Esophagus (tissue), 2 donors: ENCODE measurements around the gene NCS1. TPM values are rescaled to one million over a fixed set of nuclear protein-coding genes. Genes with fewer than 3 reads are reported as not detected.

Experiments
- H3K27ac ChIP-seq, 2 donors: one replicate each; pipeline ENCODE4 v1.5.1; 2013; ENCODE audit warnings: low read depth in 2 of 2, mild to moderate bottlenecking in 2 of 2, inconsistent platforms in 1 of 2, low read length in 1 of 2, moderate library complexity in 1 of 2
- H3K27me3 ChIP-seq, 2 donors: one replicate each; pipeline ENCODE4 v1.6.1; 2013; ENCODE audit warnings: low read length in 2 of 2, control low read depth in 1 of 2, mild to moderate bottlenecking in 1 of 2; ENCODE audit not compliant: insufficient read depth in 2 of 2, control insufficient read depth in 1 of 2
- H3K36me3 ChIP-seq, 2 donors: one replicate each; pipeline ENCODE4 v1.6.1; 2013; ENCODE audit warnings: low read length in 1 of 2; ENCODE audit not compliant: control insufficient read depth in 2 of 2, insufficient read depth in 2 of 2
- H3K4me1 ChIP-seq, 2 donors: one replicate each; pipeline ENCODE4 v1.6.1; 2013; ENCODE audit warnings: low read length in 1 of 2; ENCODE audit not compliant: control insufficient read depth in 2 of 2, insufficient read depth in 2 of 2
- H3K4me3 ChIP-seq, 2 donors: one replicate each; pipeline ENCODE4 v1.5.1; 2013; ENCODE audit warnings: low read length in 2 of 2, mild to moderate bottlenecking in 2 of 2, low read depth in 1 of 2, moderate library complexity in 1 of 2
- H3K9me3 ChIP-seq, 2 donors: one replicate each; pipeline ENCODE4 v1.6.1; 2013; ENCODE audit warnings: mild to moderate bottlenecking in 2 of 2, low read depth in 1 of 2, low read length in 1 of 2, moderate library complexity in 1 of 2; ENCODE audit not compliant: control insufficient read depth in 2 of 2, insufficient read depth in 1 of 2
- WGBS, 2 donors: extraction: QIAGEN DNeasy Blood & Tissue Kit; methylation state at CpG; one replicate each; pipeline ENCODE4 v1.1.7; 2013; 5-methylcytosine and 5-hydroxymethylcytosine counted together
- polyA plus RNA-seq, 2 donors: library from polyadenylated mRNA; stranded (reverse); fragments of 200-250 nt; gene quantifications; one replicate each; pipeline ENCODE4 v1.2.3, GENCODE V29; 2013
- donor health status: healthy with polysubstance abuse.
- donor health status: Bipolar disorder and iron deficiency.

The NCS1 gene
- 10 to 100 TPM; 12.8 to 16.4 TPM for polyA plus RNA-seq

DNA sequence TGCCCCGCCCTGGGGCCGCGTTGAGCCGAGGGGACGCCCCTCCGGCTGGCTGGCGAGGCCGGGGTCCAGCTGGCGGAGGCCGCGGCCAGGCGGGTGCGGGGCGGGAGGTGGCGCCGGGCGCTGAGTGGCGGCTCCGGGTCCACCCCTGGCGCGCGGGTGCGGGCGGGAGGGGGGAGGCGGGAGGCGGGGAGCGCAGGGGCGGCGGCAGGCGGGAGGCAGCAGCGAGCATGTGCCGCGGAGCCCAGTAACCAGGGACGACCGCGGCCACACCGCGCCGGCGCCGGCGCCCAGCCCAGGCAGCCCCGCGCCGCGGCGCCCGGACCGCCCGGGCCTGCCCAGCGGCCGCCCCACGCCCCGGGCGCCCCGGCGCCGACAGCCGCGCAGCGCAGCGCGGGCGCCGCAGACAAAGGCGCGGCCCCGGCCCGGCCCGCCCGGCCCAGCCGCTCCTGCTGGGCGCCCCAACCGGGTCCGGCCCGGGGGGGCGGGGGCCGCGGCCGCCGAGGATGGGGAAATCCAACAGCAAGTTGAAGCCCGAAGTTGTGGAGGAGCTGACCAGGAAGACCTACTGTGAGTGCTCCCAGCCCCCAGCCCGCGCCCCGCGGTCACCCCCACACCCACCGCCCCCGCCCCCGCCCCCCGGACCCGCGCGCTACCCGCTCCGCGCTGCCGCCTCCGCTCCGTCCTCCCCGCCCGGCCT, at the start of gene NCS1:
Gene NCS1 (plus strand): TSS at position 244 of the 697 bp plus-strand sequence. CDS start 260 bp downstream, at position 504.
- peak within 1 kb of the TSS; percentile 49 to 62 for H3K4me3 ChIP-seq
- 0 to 1% methylated on average over 28 to 98 of the region's 101 CpGs for WGBS, 2 donors
- H3K9me3 ChIP-seq = no peaks in the 10 kb centered on the region
- peaks cover 0 to 4% of the 10 kb centered on the region in 2 donors for H3K36me3 ChIP-seq
- no peaks in the 10 kb centered on the region for H3K27me3 ChIP-seq
- H3K27ac ChIP-seq = peak within 1 kb of the TSS; percentile 52 to 89
- H3K4me1 ChIP-seq = peaks cover 2 to 12% of the 10 kb centered on the region in 2 donors

DNA sequence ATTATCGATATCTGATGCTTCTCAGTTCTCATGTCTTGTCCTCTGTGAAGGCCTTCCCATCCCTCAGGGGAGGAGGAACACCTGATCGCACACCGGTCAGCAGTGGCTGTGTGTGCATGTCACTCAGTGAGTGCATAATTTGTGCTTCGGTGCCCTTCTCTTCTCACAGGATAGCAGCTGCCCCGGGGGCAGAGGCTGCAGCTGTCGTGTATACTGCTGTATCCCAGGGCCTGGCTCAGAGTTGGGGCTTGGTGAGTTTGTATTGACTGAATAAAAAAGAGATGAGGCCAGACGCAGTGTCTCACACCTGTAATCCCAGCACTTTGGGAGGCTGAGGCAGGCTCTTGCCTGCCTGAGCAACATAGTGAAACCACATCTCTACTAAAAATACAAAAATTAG, 49.7 kb upstream of the NCS1 start:
- Histone ChIP-seq H3K4me3 (no peak overlapping the region), H3K27ac (no peak overlapping the region), H3K9me3 (no peaks in the 10 kb centered on the region), H3K27me3 (no peaks in the 10 kb centered on the region), H3K4me1 (peaks cover 0 to 11% of the 10 kb centered on the region in 2 donors), H3K36me3 (peaks cover 0 to 13% of the 10 kb centered on the region in 2 donors)
- 80 to 83% methylated on average over 7 of the region's 7 CpGs for WGBS, 2 donors

DNA sequence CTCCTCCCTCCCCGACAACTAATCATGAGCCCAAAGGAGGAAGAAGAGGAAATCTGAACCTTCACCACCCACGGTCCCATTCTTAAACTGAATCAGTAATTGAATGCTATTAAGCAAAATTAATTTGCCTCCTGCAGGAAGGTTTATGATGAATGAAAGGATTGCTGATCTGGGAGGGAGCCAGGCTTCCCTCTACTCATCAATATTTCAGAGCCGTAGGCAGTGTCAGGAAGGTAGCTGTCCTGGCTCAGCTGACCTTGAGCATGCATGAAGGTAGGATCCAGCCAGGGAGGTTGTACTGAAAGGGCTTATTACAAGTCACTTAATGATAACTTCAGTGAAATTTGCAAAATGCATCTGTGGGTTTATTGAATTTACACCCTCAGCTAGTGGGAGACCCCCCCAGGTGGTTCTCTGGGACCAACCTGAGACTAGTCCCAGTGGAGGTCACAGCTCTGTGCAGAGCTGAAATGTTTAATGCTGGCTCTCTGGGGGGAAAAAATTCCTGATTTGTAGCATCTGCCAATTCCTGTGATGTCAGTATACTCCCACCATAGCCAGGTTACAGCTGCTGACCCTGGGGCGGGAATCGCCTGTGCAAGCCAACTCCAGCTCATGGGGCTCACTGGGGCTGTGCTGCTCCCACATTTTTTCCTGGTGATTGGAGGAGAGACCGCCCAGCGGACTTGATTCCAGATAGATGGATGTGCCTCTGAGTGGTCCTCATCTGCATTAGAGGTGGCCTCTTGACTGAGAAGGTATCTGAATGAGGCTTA, 47.9 kb upstream of the NCS1 start:
- Histone ChIP-seq H3K4me3 (no peak overlapping the region), H3K36me3 (peaks cover 0 to 15% of the 10 kb centered on the region in 2 donors), H3K9me3 (no peaks in the 10 kb centered on the region), H3K27me3 (no peaks in the 10 kb centered on the region), H3K4me1 (no peaks in the 10 kb centered on the region), H3K27ac (no peak overlapping the region)
- WGBS, 2 donors = 72 to 77% methylated on average over 7 of the region's 7 CpGs

DNA sequence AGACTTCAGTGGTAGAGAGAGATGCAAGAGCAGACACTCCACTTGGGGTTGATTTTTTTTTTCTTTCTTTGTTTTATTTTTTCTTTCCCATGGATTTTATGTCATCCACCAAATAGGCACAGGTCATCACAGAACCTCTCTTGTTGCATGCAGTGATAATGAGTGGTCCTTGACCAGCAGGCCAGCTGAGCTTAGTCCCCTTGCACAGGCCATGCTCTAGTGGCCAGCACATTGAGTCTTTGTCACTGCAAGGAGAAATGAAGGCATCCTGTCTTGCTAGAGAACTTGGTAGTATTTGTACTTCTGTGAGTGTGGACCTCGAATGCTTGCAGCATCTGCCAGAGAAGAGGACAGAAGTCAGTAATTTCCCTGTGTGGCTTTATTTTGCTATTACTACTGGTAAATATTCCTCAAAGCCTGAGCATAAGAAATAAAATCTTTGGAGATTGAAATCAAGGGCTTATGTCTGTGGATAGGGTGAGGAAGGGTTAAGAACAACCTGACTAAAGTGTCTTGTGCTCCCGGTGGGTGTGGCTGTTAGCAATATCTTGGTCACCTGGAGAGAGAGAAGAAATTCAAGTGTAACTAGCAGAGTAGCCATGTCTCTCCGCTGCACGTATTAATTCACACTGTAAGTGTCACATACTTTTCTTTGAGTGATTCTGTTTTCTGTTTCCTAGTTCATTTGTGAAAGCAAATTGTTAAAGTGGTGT, 45.3 kb upstream of the NCS1 start:
- peak overlapping the region; percentile 48 to 52 for H3K27ac ChIP-seq
- no peaks in the 10 kb centered on the region for H3K4me1 ChIP-seq
- H3K4me3 ChIP-seq = no peak overlapping the region
- WGBS, 2 donors = 46 to 55% methylated on average over 4 of the region's 4 CpGs
- peaks cover 0 to 21% of the 10 kb centered on the region in 2 donors for H3K36me3 ChIP-seq
- no peaks in the 10 kb centered on the region for H3K27me3 ChIP-seq
- H3K9me3 ChIP-seq = no peaks in the 10 kb centered on the region

DNA sequence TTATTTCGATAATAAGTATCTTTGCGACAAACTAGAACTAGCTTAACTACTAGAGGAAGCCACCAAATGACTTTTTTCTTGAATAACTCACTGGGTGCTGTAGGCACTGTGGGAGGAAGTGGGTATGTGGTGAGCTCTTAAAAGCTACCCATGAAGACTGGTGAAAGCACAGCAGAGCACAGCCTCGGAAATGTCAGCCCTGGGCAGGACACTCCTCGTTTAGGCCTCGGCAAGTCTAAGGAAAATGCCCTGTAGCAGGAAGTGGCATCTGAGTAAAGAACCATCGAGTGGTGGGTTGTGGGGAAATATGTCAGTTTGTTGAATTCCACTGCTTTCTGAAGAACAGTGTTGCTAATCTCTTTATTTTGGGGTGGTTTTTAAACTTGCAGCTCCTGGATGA, 44.0 kb upstream of the NCS1 start:
- peak overlapping the region; percentile 54 to 72 for H3K27ac ChIP-seq
- no peaks in the 10 kb centered on the region for H3K27me3 ChIP-seq
- H3K9me3 ChIP-seq = no peaks in the 10 kb centered on the region
- no peaks in the 10 kb centered on the region for H3K4me1 ChIP-seq
- 76 to 78% methylated on average over 6 of the region's 6 CpGs for WGBS, 2 donors
- H3K36me3 ChIP-seq = peaks cover 0 to 17% of the 10 kb centered on the region in 2 donors
- H3K4me3 ChIP-seq = peak overlapping the region in 1 of 2 donors; percentile 6

DNA sequence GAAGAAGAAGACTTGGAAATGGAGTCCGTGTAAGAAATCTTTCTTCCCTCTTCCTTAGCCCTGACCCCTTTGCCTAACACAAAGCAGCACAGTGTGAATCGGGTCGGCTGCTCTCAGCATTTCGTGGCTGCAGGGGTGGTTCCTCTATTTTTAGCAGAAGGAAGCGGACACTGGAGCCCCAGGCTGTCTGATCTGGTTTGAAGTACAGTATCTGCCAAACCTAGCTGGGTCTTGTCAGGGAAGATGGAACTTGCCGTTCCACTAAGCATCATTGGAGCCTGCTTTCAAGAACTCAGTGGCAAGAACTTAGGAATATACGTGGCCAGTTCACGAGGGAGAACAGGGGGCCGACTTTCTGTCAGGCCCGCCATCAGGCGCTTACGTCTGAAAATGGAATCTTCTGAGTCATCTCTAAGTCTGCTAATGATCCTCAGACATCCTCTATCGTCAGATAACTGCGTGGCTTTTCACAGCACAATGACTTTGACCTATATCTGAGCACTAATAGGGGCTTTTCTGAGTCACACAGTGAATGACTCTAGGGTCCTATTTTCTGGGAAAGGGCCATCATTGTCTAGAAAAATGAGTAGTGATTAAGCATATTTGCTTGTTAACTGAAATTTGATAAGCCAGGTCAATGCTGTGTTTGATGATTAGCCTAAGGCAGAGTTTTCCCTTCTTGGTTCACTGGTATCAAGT, 43.3 kb upstream of the NCS1 start:
- Histone ChIP-seq H3K36me3 (peaks cover 0 to 17% of the 10 kb centered on the region in 2 donors), H3K27me3 (no peaks in the 10 kb centered on the region), H3K4me3 (no peak overlapping the region), H3K4me1 (no peaks in the 10 kb centered on the region), H3K9me3 (no peaks in the 10 kb centered on the region), H3K27ac (peak overlapping the region; percentile 54 to 75)
- WGBS, 2 donors = 52 to 53% methylated on average over 14 of the region's 14 CpGs

DNA sequence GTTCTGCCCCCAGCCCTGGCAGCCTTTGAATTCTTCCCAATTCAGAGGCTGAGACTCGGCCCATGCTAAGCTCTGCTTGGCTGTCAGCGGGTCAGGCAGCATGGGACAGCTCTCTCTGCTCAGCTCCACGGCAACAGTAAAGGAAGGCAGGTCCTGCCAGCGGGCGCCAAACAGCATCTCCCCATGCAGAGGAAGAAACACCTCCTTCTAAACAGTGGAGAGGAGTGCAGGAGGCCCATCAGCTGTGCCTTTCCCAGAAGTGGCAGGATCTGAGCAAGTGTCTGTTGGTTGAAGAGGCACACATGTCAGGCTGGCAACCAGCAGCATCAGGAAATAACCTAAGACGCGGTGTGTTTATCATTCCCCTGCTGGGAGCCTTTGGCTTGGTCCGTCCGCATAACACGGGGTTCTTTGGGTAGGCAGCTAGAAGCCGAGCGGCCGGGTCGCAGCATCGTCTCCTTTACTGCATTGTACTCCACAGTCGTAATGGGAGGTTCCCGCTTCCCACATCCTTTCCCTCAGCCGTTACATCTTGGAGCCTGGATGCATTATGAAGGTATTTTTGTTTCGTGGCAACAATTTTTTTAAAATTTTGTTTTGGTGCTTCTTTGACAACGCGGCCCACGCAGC, 42.7 kb upstream of the NCS1 start:
- 75 to 82% methylated on average over 22 of the region's 22 CpGs for WGBS, 2 donors
- Histone ChIP-seq H3K36me3 (peaks cover 0 to 17% of the 10 kb centered on the region in 2 donors), H3K4me1 (no peaks in the 10 kb centered on the region), H3K4me3 (no peak overlapping the region), H3K27ac (peak overlapping the region; percentile 54 to 75), H3K9me3 (no peaks in the 10 kb centered on the region), H3K27me3 (no peaks in the 10 kb centered on the region)

DNA sequence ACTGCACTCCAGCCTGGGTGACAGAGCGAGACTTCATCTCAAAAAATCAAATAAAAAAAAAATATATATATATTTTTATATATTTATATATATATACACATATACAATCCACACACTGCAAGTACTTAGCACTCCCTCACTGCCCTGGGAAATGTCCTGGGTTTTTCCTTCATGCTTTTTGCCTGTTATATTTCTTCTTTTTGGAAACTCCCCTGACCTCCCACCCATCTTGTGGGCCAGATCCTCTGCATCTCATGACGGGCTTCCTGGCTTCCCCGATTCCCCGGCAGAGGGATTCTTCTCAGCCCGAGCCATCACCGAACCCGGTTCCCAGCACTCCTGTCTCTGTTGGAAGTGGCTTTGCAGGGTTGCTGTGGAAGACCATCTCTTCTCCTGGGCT, 39.5 kb upstream of the NCS1 start:
- peaks cover 3 to 23% of the 10 kb centered on the region in 2 donors for H3K36me3 ChIP-seq
- 88 to 96% methylated on average over 7 of the region's 7 CpGs for WGBS, 2 donors

More for the DNA sequence above, 39.5 kb upstream of the NCS1 start:
- H3K4me3 ChIP-seq = no peak overlapping the region
- H3K4me1 ChIP-seq = no peaks in the 10 kb centered on the region
- no peaks in the 10 kb centered on the region for H3K9me3 ChIP-seq
- H3K27ac ChIP-seq = no peak overlapping the region
- no peaks in the 10 kb centered on the region for H3K27me3 ChIP-seq
